SK-N-SH (cell line): Measurements from ENCODE around the gene MEP1A. TPM values are rescaled to one million over a fixed set of nuclear protein-coding genes. Genes with fewer than 3 reads are reported as not detected.
"Not testable (repeated sequence)": the region's sequence is repeated elsewhere in the genome, so short reads cannot be mapped to it uniquely, and the experiment has no call there.

Experiments used
- CTCF ChIA-PET: fragments of 300-600, 350-600 bp; formaldehyde crosslinking; extraction: SDS; loops from one replicate; lab custom pipeline; 2021; lab: Yijun Ruan, JAX
- POLR2A ChIA-PET: fragments of 350-600 bp; sonication (Branson Sonifier 250); formaldehyde crosslinking; extraction: SDS; loops from one replicate; lab custom pipeline; 2020; ENCODE audit warnings: antibody characterized with exemption, inconsistent platforms; lab: Yijun Ruan, JAX
- DNase-seq: peaks from one replicate; pipeline ENCODE4 v3.0.0; 2012
- H2AFZ ChIP-seq: fragments of 200-600 bp; sonication (generic); 2 replicates; pipeline ENCODE4 v1.8.1; 2016; ENCODE audit warnings: antibody characterized with exemption, mild to moderate bottlenecking, low read depth
- H3F3A ChIP-seq: fragments of 200-600 bp; sonication (generic); replicated peaks from 2 replicates; pipeline ENCODE3; 2016; ENCODE audit warnings: antibody characterized with exemption, mild to moderate bottlenecking; ENCODE audit not compliant: insufficient read depth
- H3K27ac ChIP-seq, 2 experiments: fragments of 200-500 bp in 1 of 2; fragments of 200-600 bp in 1 of 2; sonication (Bioruptor generic) in 1 of 2; sonication (generic), shearing (Covaris generic) in 1 of 2; 2 replicates each; pipeline versions ENCODE4 v1.5.1 to v1.6.1; 2014 to 2016; ENCODE audit warnings: low read depth in 2 of 2, inconsistent platforms in 1 of 2, low read length in 1 of 2, mild to moderate bottlenecking in 1 of 2, mixed read lengths in 1 of 2
- H3K27me3 ChIP-seq: fragments of 200-600 bp; sonication (generic), shearing (Covaris generic); 2 replicates; pipeline ENCODE4 v1.6.1; 2016; ENCODE audit warnings: mixed run types; ENCODE audit not compliant: insufficient read depth
- H3K36me3 ChIP-seq, 2 experiments: fragments of 200-500 bp in 1 of 2; fragments of 200-600 bp in 1 of 2; sonication (Bioruptor generic) in 1 of 2; sonication (generic) in 1 of 2; replicated peaks in 1 of 2; 2 replicates each; pipeline versions ENCODE3 to v1.5.1; 2014 to 2016; ENCODE audit warnings: low read length in 1 of 2, mild to moderate bottlenecking in 1 of 2; ENCODE audit not compliant: insufficient read depth in 2 of 2, control insufficient read depth in 1 of 2
- H3K4me1 ChIP-seq, 2 experiments: fragments of 200-500 bp in 1 of 2; fragments of 200-600 bp in 1 of 2; sonication (Bioruptor generic) in 1 of 2; sonication (generic), shearing (Covaris generic) in 1 of 2; 2 replicates each; pipeline versions ENCODE4 v1.5.1 to v1.6.1; 2014 to 2016; ENCODE audit warnings: low read depth in 1 of 2, low read length in 1 of 2, mixed run types in 1 of 2; ENCODE audit not compliant: insufficient read depth in 2 of 2, control insufficient read depth in 1 of 2
- H3K4me2 ChIP-seq: fragments of 200-600 bp; sonication (generic), shearing (Covaris generic); 2 replicates; pipeline ENCODE4 v1.6.1; 2017; ENCODE audit warnings: mixed run types
- H3K4me3 ChIP-seq, 2 experiments: fragments of 200-500 bp in 1 of 2; fragments of 200-600 bp in 1 of 2; sonication (Bioruptor generic) in 1 of 2; sonication (generic), shearing (Covaris generic) in 1 of 2; 2 replicates each; pipeline versions ENCODE4 v1.5.1 to v1.8.1; 2014 to 2016; ENCODE audit warnings: low read depth in 2 of 2, inconsistent platforms in 1 of 2, low read length in 1 of 2, mild to moderate bottlenecking in 1 of 2, mixed read lengths in 1 of 2, moderate library complexity in 1 of 2
- H3K79me2 ChIP-seq: fragments of 200-600 bp; sonication (generic); 2 replicates; pipeline ENCODE4 v1.8.1; 2017; ENCODE audit warnings: mild to moderate bottlenecking; ENCODE audit not compliant: insufficient read depth
- H3K9ac ChIP-seq: fragments of 200-600 bp; sonication (generic); 2 replicates; pipeline ENCODE4 v1.6.1; 2017; ENCODE audit warnings: mixed run types
- H3K9me2 ChIP-seq: fragments of 200-600 bp; sonication (generic); 2 replicates; pipeline ENCODE4 v1.6.1; 2017; ENCODE audit warnings: mixed run types
- H3K9me3 ChIP-seq: fragments of 200-600 bp; sonication (generic); 2 replicates; pipeline ENCODE4 v1.6.1; 2017; ENCODE audit warnings: mixed run types, mild to moderate bottlenecking, moderate library complexity
- H4K20me1 ChIP-seq: fragments of 200-600 bp; sonication (generic); 2 replicates; pipeline ENCODE4 v1.6.1; 2017; ENCODE audit warnings: mild to moderate bottlenecking, mixed run types; ENCODE audit not compliant: insufficient read depth
- EP300 ChIP-seq, 2 experiments: IDR thresholded peaks; 2 replicates each; pipeline versions ENCODE4 v1.4.0 to v1.6.1; 2012; ENCODE audit warnings: borderline replicate concordance in 1 of 2, low read depth in 1 of 2, low read length in 1 of 2
- FOSL2 ChIP-seq: IDR thresholded peaks from 2 replicates; pipeline ENCODE4 v1.4.0; 2012; ENCODE audit warnings: low read depth, mild to moderate bottlenecking, moderate library complexity, borderline replicate concordance
- FOXJ3 ChIP-seq: sonication (generic); formaldehyde crosslinking; IDR thresholded peaks from 2 replicates; pipeline ENCODE4 v1.5.1; 2020; ENCODE audit warnings: mild to moderate bottlenecking, missing genetic modification reagents
- MXI1 ChIP-seq: IDR thresholded peaks from 2 replicates; pipeline ENCODE4 v1.6.1; 2012; ENCODE audit warnings: mild to moderate bottlenecking, low read depth, low read length, improper control_type of control experiment
- NFIC ChIP-seq: IDR thresholded peaks from 2 replicates; pipeline ENCODE4 v1.4.0; 2012; ENCODE audit warnings: borderline replicate concordance
- NRF1 ChIP-seq: IDR thresholded peaks from 2 replicates; pipeline ENCODE4 v1.6.1; 2012; ENCODE audit warnings: low read depth, mild to moderate bottlenecking, low read length
- RFX5 ChIP-seq: IDR thresholded peaks from 2 replicates; pipeline ENCODE4 v1.6.1; 2012; ENCODE audit warnings: mild to moderate bottlenecking, improper control_type of control experiment, low read length
- RXRA ChIP-seq: IDR thresholded peaks from 2 replicates; pipeline ENCODE4 v1.4.0; 2012; ENCODE audit warnings: low read depth, mild to moderate bottlenecking, borderline replicate concordance
- WGBS: methylation state at CpG from one replicate; pipeline ENCODE4 v1.1.6; 2017; ENCODE audit warnings: low lambda C conversion rate; 5-methylcytosine and 5-hydroxymethylcytosine counted together
- polyA plus RNA-seq, 3 experiments: library from polyadenylated mRNA; depleted of rRNA; stranded (reverse); fragments of >200 nt; gene quantifications; 2 replicates each; pipeline ENCODE4 v1.2.3, GENCODE V29; 2012
- TF ChIP-seq, protein P1 (sequence below): IDR thresholded peaks from 2 replicates; pipeline ENCODE4 v1.4.0; 2012; ENCODE audit warnings: low read depth
- TF ChIP-seq, protein P2 (sequence below): IDR thresholded peaks from 2 replicates; pipeline ENCODE4 v1.6.1; 2012; ENCODE audit warnings: mild to moderate bottlenecking, low read depth, low read length, moderate library complexity

Gene MEP1A
- polyA plus RNA-seq, 1 of the 3 experiments (the other 2 are of a cell fraction): not detected

DNA sequence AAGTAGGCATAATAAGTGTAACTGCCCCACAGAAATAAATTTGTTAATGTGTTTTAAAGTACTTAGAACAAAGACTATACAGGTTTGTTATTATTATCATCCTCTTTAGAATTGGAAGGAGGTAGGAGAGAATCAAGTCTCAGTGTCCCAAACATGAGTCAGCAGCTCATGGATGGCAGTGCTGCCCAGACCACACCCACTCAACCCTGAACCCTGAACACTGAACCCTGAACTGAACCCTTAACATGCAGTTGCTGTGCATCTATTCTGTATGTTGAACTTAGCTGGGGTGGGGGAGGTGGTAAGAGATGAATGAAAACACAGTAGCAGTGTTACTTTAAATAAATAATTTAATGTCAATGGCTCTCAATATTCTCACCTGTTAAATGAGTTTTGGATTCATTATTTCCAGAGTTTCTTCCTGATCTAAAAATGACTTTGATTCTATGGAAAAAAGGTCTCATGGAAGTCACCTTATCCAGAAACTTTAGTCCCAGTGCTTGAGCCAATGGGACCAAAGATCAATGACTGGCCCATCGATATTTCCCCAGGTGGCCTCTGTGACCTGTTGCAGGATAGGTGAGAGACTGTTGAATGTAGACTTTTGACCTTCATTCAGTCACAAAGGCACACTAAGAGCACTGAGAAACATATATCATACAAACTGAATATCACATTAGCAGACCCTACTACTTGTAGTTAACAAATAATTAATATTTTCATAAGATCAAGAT, 49.6 kb upstream of the MEP1A start:
- ChIA-PET POLR2A (no interaction called here), CTCF (no interaction called here)
- H3K27ac ChIP-seq: no peak overlapping the region
- H3K9me2 ChIP-seq: no peaks in the 10 kb centered on the region
- no peak overlapping the region for H2AFZ ChIP-seq
- no peak overlapping the region for H3K4me3 ChIP-seq
- no peaks in the 10 kb centered on the region for H3F3A ChIP-seq
- no peak overlapping the region for H3K4me2 ChIP-seq
- H3K27me3 ChIP-seq: no peaks in the 10 kb centered on the region
- no peak for TF ChIP-seq EP300 (IDR thresholded peaks at IDR 0.05; ENCODE audit: borderline replicate concordance in 1 of 2, low read depth in 1 of 2, low read length in 1 of 2)
- no peak for TF ChIP-seq NFIC
- TF ChIP-seq RXRA: no peak
- TF ChIP-seq FOSL2: no peak
- TF ChIP-seq, protein P1, sequence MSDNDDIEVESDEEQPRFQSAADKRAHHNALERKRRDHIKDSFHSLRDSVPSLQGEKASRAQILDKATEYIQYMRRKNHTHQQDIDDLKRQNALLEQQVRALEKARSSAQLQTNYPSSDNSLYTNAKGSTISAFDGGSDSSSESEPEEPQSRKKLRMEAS: no peak
- TF ChIP-seq RFX5: no peak
- TF ChIP-seq, protein P2, sequence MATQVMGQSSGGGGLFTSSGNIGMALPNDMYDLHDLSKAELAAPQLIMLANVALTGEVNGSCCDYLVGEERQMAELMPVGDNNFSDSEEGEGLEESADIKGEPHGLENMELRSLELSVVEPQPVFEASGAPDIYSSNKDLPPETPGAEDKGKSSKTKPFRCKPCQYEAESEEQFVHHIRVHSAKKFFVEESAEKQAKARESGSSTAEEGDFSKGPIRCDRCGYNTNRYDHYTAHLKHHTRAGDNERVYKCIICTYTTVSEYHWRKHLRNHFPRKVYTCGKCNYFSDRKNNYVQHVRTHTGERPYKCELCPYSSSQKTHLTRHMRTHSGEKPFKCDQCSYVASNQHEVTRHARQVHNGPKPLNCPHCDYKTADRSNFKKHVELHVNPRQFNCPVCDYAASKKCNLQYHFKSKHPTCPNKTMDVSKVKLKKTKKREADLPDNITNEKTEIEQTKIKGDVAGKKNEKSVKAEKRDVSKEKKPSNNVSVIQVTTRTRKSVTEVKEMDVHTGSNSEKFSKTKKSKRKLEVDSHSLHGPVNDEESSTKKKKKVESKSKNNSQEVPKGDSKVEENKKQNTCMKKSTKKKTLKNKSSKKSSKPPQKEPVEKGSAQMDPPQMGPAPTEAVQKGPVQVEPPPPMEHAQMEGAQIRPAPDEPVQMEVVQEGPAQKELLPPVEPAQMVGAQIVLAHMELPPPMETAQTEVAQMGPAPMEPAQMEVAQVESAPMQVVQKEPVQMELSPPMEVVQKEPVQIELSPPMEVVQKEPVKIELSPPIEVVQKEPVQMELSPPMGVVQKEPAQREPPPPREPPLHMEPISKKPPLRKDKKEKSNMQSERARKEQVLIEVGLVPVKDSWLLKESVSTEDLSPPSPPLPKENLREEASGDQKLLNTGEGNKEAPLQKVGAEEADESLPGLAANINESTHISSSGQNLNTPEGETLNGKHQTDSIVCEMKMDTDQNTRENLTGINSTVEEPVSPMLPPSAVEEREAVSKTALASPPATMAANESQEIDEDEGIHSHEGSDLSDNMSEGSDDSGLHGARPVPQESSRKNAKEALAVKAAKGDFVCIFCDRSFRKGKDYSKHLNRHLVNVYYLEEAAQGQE: no peak
- TF ChIP-seq FOXJ3 (CRISPR knock-in tag): no peak
- no peak for TF ChIP-seq MXI1
- no peak for TF ChIP-seq NRF1
- H4K20me1 ChIP-seq: no peaks in the 10 kb centered on the region
- DNase-seq: no peak
- 0% methylated on average over 1 of the region's 1 CpG for WGBS
- no peaks in the 10 kb centered on the region for H3K9me3 ChIP-seq
- H3K79me2 ChIP-seq: no peaks in the 10 kb centered on the region
- H3K36me3 ChIP-seq: no peaks in the 10 kb centered on the region
- no peak overlapping the region for H3K9ac ChIP-seq
- no peaks in the 10 kb centered on the region for H3K4me1 ChIP-seq

DNA sequence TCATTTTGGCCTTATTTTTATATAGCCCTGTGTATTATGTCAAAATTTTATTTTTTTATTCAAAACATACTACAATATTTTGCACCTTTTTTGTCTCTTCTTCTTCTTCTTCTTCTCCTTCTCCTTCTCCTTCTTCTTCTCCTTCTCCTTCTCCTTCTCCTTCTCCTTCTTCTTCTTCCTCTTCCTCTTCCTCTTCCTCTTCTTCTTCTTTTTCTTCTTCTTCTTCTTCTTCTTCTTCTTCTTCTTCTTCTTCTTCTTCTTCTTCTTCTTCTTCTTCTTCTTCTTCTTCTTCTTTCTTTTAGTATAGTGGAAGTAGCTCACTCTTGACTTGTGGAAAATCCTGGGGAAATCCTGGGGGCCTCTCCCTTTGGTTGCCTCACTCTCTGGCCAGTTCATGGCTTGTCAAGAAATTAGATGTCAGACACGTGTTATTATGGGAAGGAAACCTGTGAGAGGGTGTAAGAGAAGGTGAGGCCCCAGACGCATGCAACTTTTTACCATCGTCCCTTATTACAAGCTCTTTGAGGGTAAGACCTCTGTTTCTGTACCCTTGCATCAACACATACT, 48.9 kb upstream of the MEP1A start:
- 19% methylated on average over 3 of the region's 3 CpGs for WGBS
- POLR2A ChIA-PET: not testable (repeated sequence)
- CTCF ChIA-PET: interaction anchor here (1.0 kb wide), 1 partner anchor 11 kb away, joined by 3 read pairs; no protein-coding TSS in a partner anchor

More for the DNA sequence above, 48.9 kb upstream of the MEP1A start:
- not testable (repeated sequence) for DNase-seq, H3F3A ChIP-seq, H4K20me1 ChIP-seq, H3K4me2 ChIP-seq, H3K36me3 ChIP-seq, H3K4me3 ChIP-seq, H3K27ac ChIP-seq, H3K27me3 ChIP-seq, H3K9me3 ChIP-seq, H2AFZ ChIP-seq, H3K4me1 ChIP-seq, H3K9me2 ChIP-seq, H3K9ac ChIP-seq, H3K79me2 ChIP-seq
